ENCODE data around the gene ALKBH6. TPM values are rescaled to one million over a fixed set of nuclear protein-coding genes. Genes with fewer than 3 reads are reported as not detected.

The ALKBH6 gene
- total and polyA plus RNA-seq, 4 donors, result 6.3 to 11.8 (median 8.8) TPM

GRCh38 chr19:36009220-36009619 is 4.8 kb downstream of the ALKBH6 start:
- peak overlapping the region in 2 of 3 donors; percentile 23 to 53 for H3K4me3 ChIP-seq (ENCODE audit: low read depth in 1 of 3, low read length in 3 of 3)
- peaks cover 11 to 39% (median 27%) of the 10 kb centered on the region in 4 donors for H3K4me1 ChIP-seq (ENCODE audit: control insufficient read depth in 4 of 4, insufficient read depth in 4 of 4, low read length in 3 of 4)
- no peaks in the 10 kb centered on the region for H3K9me3 ChIP-seq (ENCODE audit: control insufficient read depth in 4 of 4, low read length in 3 of 4)
- under 1% methylated on average over 50 of the region's 50 CpGs for WGBS
- no peaks in the 10 kb centered on the region for H3K36me3 ChIP-seq (ENCODE audit: control insufficient read depth in 4 of 4, insufficient read depth in 3 of 4, low read depth in 1 of 4, low read length in 3 of 4)
- H3K27ac ChIP-seq (ENCODE audit: low read depth in 1 of 2, low read length in 2 of 2), result peak overlapping the region; percentile 9 to 10
- H3K27me3 ChIP-seq (ENCODE audit: control insufficient read depth in 4 of 4, insufficient read depth in 4 of 4, low read length in 3 of 4), result no peaks in the 10 kb centered on the region
- TF ChIP-seq HNF4A (conservative IDR thresholded peaks at IDR 0.05) (no peak), ATF3 (IDR thresholded peaks at IDR 0.05) (no peak), RXRA (IDR thresholded peaks at IDR 0.05) (no peak), TAF1 (conservative IDR thresholded peaks at IDR 0.05) (no peak), JUND (IDR thresholded peaks at IDR 0.05) (no peak), MAX (IDR thresholded peaks at IDR 0.05) (no peak), EGR1 (IDR thresholded peaks at IDR 0.05; ENCODE audit: low read depth in 2 of 2) (no peak), HNF4G (IDR thresholded peaks at IDR 0.05) (no peak), FOXA2 (IDR thresholded peaks at IDR 0.05) (no peak), ZBTB33 (IDR thresholded peaks at IDR 0.05) (no peak), RAD21 (IDR thresholded peaks at IDR 0.05) (no peak), NR2F2 (IDR thresholded peaks at IDR 0.05) (no peak), YY1 (IDR thresholded peaks at IDR 0.05) (no peak), CTCF (IDR thresholded peaks at IDR 0.05; ENCODE audit: low read depth, low read length, missing input control) (no peak), GABPA (IDR thresholded peaks at IDR 0.05 in 1 of 2, conservative IDR thresholded peaks at IDR 0.05 in 1 of 2) (no peak)
- peak; percentile 52 for DNase-seq (ENCODE audit: low spot score)
- peak overlapping the region in 1 of 2 donors; percentile 6 for H3K9ac ChIP-seq (ENCODE audit: low read depth in 1 of 2, low read length in 2 of 2)

GRCh38 chr19:36008336-36008978 is 5.6 kb downstream of the ALKBH6 start, which contains the start of gene SYNE4:
Gene SYNE4 (minus strand): TSS chr19:36008813. CDS start chr19:36008681, 132 bp downstream.
- Histone ChIP-seq H3K9me3 (ENCODE audit: control insufficient read depth in 4 of 4, low read length in 3 of 4) (no peaks in the 10 kb centered on the region), H3K4me1 (ENCODE audit: control insufficient read depth in 4 of 4, insufficient read depth in 4 of 4, low read length in 3 of 4) (peaks cover 11 to 35% (median 25%) of the 10 kb centered on the region in 4 donors), H3K4me3 (ENCODE audit: low read depth in 1 of 3, low read length in 3 of 3) (peak within 1 kb of the TSS; percentile 0 to 53 (median 44)), H3K9ac (ENCODE audit: low read depth in 1 of 2, low read length in 2 of 2) (peak within 1 kb of the TSS in 1 of 2 donors; percentile 6), H3K27me3 (ENCODE audit: control insufficient read depth in 4 of 4, insufficient read depth in 4 of 4, low read length in 3 of 4) (no peaks in the 10 kb centered on the region), H3K27ac (ENCODE audit: low read depth in 1 of 2, low read length in 2 of 2) (peak within 1 kb of the TSS; percentile 10 to 69), H3K36me3 (ENCODE audit: control insufficient read depth in 4 of 4, insufficient read depth in 3 of 4, low read depth in 1 of 4, low read length in 3 of 4) (peaks cover 0 to under 1% (median 0%) of the 10 kb centered on the region in 4 donors)
- DNase-seq (ENCODE audit: low spot score), result peak; percentile 54
- 28% methylated on average over 19 of the region's 19 CpGs for WGBS
- TF ChIP-seq ATF3 (IDR thresholded peaks at IDR 0.05), result no peak
- peak; percentile 50 for TF ChIP-seq REST (IDR thresholded peaks at IDR 0.05)
- TF ChIP-seq HNF4A (conservative IDR thresholded peaks at IDR 0.05), result peak; percentile 61 to 65
- peak; percentile 84 for TF ChIP-seq YY1 (IDR thresholded peaks at IDR 0.05)
- TF ChIP-seq NR2F2 (IDR thresholded peaks at IDR 0.05), result no peak
- peak; percentile 65 for TF ChIP-seq SP1 (IDR thresholded peaks at IDR 0.05)
- peak in 1 of 2 donors; percentile 33 for TF ChIP-seq RXRA (IDR thresholded peaks at IDR 0.05)
- TF ChIP-seq FOXA1 (IDR thresholded peaks at IDR 0.05), result no peak
- TF ChIP-seq JUND (IDR thresholded peaks at IDR 0.05), result peak in 1 of 2 donors; percentile 8
- TF ChIP-seq RAD21 (IDR thresholded peaks at IDR 0.05), result no peak
- peak; percentile 28 for TF ChIP-seq MAX (IDR thresholded peaks at IDR 0.05)
- no peak for TF ChIP-seq TAF1 (conservative IDR thresholded peaks at IDR 0.05)
- TF ChIP-seq GABPA (IDR thresholded peaks at IDR 0.05 in 1 of 2, conservative IDR thresholded peaks at IDR 0.05 in 1 of 2), result no peak
- no peak for TF ChIP-seq HNF4G (IDR thresholded peaks at IDR 0.05)
- no peak for TF ChIP-seq CTCF (IDR thresholded peaks at IDR 0.05; ENCODE audit: low read depth, low read length, missing input control)
- no peak for TF ChIP-seq FOXA2 (IDR thresholded peaks at IDR 0.05)
- no peak for TF ChIP-seq EGR1 (IDR thresholded peaks at IDR 0.05; ENCODE audit: low read depth in 2 of 2)
